Medulla oblongata (tissue), 1 donor: ENCODE results near the gene UBE2Z.

Experiments used
- DNase-seq: peaks from one replicate; pipeline ENCODE4 v3.0.0-alpha.2; 2015; ENCODE audit errors: extremely low spot score

UBE2Z gene

DNA sequence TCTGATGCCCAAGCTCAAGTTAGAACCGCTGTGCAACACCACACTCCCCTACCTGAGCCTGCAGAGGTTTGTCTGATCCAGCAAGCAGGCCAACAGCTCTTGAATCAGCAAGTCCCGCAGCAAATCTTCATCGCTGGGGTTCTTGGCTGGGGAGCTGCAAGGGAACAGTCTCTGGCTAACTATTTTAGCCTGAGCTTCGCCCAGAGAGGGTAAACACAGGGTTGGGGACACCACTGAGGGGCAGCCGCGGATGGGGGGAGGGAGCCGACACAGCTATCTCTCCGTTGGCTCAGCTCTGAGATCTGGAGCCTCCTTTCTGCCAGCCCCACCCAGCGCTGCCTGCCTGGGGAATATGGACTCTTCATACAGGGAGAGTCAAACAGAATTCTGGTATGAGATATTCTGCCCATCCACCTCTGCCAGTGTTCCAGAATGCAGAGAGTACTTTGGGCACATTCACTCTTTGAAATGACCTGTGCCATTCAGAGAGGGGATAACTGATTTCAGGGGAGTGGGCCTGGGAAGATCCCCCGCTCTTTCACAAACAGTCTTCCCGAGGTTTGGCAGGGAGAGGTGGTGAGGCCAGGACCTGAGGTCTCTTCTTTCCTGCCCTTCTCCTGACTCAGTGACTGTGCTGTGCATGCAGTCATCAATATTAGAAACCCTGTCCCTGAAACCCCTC lies 52.8 kb downstream of the UBE2Z start:
- no peak for DNase-seq

DNA sequence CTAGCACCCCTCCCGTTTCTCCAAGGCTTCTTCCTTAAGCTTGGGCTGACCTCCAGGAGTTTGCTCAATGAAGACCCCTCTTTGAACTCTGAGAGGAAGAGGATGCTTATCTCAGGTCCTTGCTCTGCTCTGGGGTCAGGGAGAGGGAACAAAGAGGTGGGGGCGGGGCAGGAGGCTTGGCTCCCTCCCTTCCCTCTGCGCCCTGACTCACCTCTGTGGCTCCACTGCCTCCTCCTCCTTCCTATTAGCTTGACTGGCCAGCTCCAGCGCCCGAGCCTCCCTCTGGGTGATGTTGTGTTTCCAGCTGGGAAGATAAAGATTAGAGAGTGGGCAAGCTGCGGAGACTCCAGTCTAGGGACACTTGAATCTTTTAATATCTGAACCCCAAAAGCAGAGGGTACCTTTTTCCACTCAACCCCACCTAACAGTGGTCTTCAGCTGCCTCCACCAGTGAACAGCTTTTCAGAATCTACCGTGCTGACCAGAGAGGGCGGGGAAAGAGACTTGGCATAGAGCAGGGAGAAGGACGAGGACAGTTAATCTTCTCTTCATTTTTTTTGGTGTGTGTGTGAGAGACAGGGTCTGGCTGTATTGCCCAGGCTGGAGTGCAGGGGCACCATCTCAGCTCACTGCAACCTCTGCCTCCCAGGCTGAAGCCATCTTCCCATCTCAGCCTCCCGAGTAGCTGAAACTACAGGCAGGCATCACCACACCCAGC lies 53.5 kb downstream of the UBE2Z start:
- DNase-seq = no peak

DNA sequence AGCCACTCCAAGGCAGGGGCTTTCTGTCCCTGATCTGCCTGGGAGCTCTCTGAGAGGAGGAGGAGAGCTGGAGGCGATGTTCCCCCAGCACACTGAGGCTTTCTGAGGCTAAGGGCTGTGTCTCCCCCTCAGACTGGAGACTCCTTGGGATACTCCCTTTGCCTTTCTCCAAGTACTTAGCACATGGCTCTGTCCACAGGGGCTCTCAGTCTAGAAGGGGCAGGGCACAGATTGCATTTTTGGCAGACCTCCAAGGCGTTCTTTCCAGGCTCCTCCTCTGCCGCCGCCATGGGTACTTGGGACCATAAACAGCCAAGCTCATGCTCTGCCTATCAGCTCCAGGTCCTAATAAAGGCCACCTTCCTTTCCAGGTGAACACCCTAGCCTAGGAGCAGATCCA lies 62.0 kb downstream of the UBE2Z start:
- no peak for DNase-seq

DNA sequence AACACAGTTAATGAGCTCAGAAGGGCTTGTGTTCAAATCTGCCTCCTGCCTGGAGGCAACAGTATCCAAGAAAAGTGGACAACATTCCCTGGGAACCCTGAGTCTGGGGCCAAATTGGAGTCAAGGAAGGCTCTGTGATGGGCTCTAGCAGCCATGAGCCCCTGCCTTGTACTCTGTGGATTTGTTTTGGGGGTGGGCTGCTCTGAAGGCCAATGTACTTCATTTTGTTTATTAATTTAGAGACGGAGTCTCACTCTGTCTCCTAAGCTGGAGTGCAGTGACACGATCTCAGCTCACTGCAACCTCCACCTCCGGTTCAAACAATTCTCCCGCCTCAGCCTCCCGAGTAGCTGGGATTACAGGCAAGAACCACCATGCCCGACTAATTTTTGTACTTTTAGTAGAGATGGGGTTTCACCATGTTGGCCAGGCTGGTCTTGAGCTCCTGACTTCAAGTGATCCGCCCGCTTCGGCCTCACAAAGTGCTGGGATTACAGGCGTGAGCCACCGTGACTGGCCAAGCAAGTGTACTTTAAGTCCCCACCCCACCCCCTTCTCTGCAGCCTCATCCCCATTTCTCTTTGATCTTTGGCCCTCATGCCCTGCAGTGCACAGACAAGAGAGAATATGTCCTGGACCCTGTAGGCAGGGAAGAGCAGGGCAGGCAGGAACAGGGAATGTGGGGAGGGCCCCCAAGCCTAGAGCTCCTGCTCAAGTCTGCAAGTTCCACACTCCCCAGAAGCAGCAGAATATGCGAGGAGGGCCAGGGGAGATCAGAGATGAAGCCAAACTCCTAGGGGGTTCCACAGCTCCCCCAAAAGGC lies 62.9 kb downstream of the UBE2Z start:
- no peak for DNase-seq

DNA sequence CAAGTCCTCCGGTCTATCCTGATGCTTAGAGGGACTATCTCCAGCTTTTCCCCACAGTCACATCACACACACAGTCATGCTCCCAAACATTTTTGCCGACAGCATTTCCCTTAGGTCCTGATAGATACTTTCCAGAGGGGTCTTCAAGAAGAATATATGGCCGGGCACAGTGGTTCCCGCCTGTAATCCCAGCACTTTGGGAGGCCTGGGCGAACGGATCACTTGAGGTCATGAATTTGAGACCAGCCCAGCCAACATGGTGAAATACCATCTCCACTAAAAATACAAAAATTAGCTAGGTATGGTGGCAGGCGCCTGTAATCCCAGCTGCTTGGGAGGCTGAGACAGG lies 64.5 kb downstream of the UBE2Z start:
- DNase-seq = no peak

DNA sequence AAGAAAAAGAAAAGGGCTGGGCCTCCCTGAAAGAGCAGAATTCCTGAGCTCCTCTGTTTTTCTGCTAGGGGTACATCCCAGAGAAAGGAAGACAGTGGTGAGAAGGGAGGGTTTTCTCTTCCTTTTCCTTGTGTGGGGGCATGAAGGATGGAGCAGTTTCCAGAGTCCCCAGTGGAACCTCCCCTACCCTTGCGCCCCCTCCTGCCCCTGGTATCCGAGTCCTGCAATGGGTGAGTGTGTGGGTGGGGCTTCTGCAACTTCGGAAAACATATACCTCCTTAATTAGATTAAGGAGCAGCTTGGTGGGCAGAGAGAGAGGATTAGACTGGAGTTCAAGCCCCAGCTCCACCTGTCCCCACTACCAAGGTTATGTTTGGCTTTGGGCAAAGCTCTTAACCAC lies 65.6 kb downstream of the UBE2Z start:
- DNase-seq = no peak
